Loucy (cell line): Measurements from ENCODE around the gene ALCAM.

Source experiments
- H2AFZ ChIP-seq: fragments of 200-600 bp; sonication (generic); 2 replicates; pipeline ENCODE4 v1.6.0; 2016; ENCODE audit warnings: antibody characterized with exemption, mild to moderate bottlenecking, low read length, moderate library complexity
- H3F3A ChIP-seq: fragments of 200-600 bp; 2 replicates; pipeline ENCODE4 v1.6.0; 2016; ENCODE audit warnings: antibody characterized with exemption, low read depth, mild to moderate bottlenecking
- H3K27me3 ChIP-seq: fragments of 200-600 bp; sonication (generic); 2 replicates; pipeline ENCODE4 v1.6.1; 2014; ENCODE audit warnings: low read length, mild to moderate bottlenecking; ENCODE audit not compliant: insufficient read depth, poor library complexity, severe bottlenecking
- H3K36me3 ChIP-seq: fragments of 200-600 bp; sonication (generic); 2 replicates; pipeline ENCODE4 v1.6.1; 2016; ENCODE audit warnings: low read length; ENCODE audit not compliant: insufficient read depth
- H3K4me1 ChIP-seq: fragments of 200-600 bp; sonication (generic); 2 replicates; pipeline ENCODE4 v1.5.1; 2014; ENCODE audit warnings: low read length, mild to moderate bottlenecking; ENCODE audit not compliant: insufficient read depth, poor library complexity, severe bottlenecking
- H3K4me2 ChIP-seq: fragments of 200-600 bp; sonication (generic); 2 replicates; pipeline ENCODE4 v1.6.0; 2014; ENCODE audit warnings: antibody characterized with exemption, low read length, low read depth, mild to moderate bottlenecking; ENCODE audit not compliant: poor library complexity, severe bottlenecking
- H3K4me3 ChIP-seq: fragments of 200-600 bp; sonication (generic); 2 replicates; pipeline ENCODE4 v1.5.1; 2014; ENCODE audit warnings: low read length, mild to moderate bottlenecking, mixed read lengths; ENCODE audit not compliant: poor library complexity, severe bottlenecking
- H3K79me2 ChIP-seq: fragments of 200-600 bp; sonication (generic); 2 replicates; pipeline ENCODE4 v1.6.1; 2014; ENCODE audit warnings: low read length; ENCODE audit not compliant: insufficient read depth
- H3K9ac ChIP-seq: fragments of 200-600 bp; sonication (generic); 2 replicates; pipeline ENCODE4 v1.6.0; 2014; ENCODE audit warnings: mild to moderate bottlenecking, low read depth, low read length, moderate library complexity; ENCODE audit not compliant: poor library complexity, severe bottlenecking
- H3K9me2 ChIP-seq: fragments of 200-600 bp; sonication (generic); replicated peaks from 2 replicates; pipeline ENCODE4 v1.6.1; 2016; ENCODE audit warnings: low read depth, low read length, mixed read lengths
- H3K9me3 ChIP-seq: fragments of 200-600 bp; sonication (generic); 2 replicates; pipeline ENCODE4 v1.6.1; 2014; ENCODE audit warnings: mild to moderate bottlenecking, antibody characterized with exemption, low read length, low read depth; ENCODE audit not compliant: insufficient read depth
- H4K20me1 ChIP-seq: fragments of 200-600 bp; sonication (generic); 2 replicates; pipeline ENCODE4 v1.6.0; 2014; ENCODE audit warnings: antibody characterized with exemption, low read length, mild to moderate bottlenecking; ENCODE audit not compliant: insufficient read depth, poor library complexity, severe bottlenecking
- EZH2phosphoT487 ChIP-seq: fragments of 200-600 bp; IDR thresholded peaks from 2 replicates; pipeline ENCODE4 v1.6.1; 2018; ENCODE audit warnings: antibody characterized with exemption, mild to moderate bottlenecking, moderate library complexity, borderline replicate concordance
- TF ChIP-seq, protein P1 (sequence below): fragments of 200-600 bp; sonication (generic); conservative IDR thresholded peaks from 2 replicates; pipeline ENCODE4 v1.5.1; 2014; ENCODE audit warnings: mild to moderate bottlenecking, antibody characterized with exemption, low read length

Gene ALCAM

DNA sequence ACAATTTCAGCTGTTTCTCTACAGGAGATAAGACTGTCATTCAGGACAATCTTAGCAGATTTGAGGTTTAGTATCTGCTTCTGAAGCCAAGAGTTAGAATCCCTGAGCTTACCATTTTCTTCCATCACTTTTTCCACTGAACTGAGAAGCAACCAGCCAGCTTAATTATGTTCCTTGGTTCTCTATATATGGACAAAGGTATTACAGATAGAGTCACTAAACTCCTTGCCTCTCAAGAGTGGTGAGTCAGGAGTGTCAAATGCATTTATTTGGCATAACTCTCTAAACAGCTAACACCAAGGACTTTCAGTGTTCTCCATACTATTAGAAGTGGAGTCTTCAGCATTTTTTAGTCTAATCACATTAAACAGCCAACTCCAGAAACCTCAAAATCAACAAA, 239.3 kb downstream of the ALCAM start:
- H3K27me3 ChIP-seq, result no peaks in the 10 kb centered on the region
- H2AFZ ChIP-seq, result no peak overlapping the region
- H3K9me2 ChIP-seq, result no peaks in the 10 kb centered on the region
- no peaks in the 10 kb centered on the region for H3K79me2 ChIP-seq
- H3K9ac ChIP-seq, result no peak overlapping the region
- H3K9me3 ChIP-seq, result no peaks in the 10 kb centered on the region
- H3K4me3 ChIP-seq, result no peak overlapping the region
- H3K4me1 ChIP-seq, result no peaks in the 10 kb centered on the region
- TF ChIP-seq EZH2phosphoT487, result no peak
- TF ChIP-seq, protein P1, sequence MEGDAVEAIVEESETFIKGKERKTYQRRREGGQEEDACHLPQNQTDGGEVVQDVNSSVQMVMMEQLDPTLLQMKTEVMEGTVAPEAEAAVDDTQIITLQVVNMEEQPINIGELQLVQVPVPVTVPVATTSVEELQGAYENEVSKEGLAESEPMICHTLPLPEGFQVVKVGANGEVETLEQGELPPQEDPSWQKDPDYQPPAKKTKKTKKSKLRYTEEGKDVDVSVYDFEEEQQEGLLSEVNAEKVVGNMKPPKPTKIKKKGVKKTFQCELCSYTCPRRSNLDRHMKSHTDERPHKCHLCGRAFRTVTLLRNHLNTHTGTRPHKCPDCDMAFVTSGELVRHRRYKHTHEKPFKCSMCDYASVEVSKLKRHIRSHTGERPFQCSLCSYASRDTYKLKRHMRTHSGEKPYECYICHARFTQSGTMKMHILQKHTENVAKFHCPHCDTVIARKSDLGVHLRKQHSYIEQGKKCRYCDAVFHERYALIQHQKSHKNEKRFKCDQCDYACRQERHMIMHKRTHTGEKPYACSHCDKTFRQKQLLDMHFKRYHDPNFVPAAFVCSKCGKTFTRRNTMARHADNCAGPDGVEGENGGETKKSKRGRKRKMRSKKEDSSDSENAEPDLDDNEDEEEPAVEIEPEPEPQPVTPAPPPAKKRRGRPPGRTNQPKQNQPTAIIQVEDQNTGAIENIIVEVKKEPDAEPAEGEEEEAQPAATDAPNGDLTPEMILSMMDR, result no peak
- H4K20me1 ChIP-seq, result no peaks in the 10 kb centered on the region
- H3F3A ChIP-seq, result no peaks in the 10 kb centered on the region
- no peak overlapping the region for H3K4me2 ChIP-seq
- no peaks in the 10 kb centered on the region for H3K36me3 ChIP-seq

DNA sequence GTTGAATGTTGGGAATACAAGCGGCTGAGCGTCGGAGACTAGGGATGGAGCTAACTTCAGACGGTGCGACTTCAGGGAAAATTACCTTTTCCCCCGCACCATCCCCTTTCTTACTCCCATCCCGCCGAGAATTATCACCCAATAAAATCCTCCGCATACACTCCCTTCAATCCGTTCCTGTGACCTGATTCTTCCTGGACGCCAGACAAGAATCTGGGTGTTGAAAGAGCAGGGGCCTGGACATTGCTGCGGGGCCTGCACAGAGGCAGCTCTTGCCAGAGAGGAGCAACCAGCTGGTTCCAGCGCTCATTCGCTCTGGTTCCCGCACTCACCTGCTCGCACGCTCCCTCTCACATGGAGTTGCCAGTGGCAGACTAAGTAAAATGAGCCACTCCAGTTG, 241.9 kb downstream of the ALCAM start:
- TF ChIP-seq EZH2phosphoT487, result no peak
- TF ChIP-seq, protein P1, result no peak

DNA sequence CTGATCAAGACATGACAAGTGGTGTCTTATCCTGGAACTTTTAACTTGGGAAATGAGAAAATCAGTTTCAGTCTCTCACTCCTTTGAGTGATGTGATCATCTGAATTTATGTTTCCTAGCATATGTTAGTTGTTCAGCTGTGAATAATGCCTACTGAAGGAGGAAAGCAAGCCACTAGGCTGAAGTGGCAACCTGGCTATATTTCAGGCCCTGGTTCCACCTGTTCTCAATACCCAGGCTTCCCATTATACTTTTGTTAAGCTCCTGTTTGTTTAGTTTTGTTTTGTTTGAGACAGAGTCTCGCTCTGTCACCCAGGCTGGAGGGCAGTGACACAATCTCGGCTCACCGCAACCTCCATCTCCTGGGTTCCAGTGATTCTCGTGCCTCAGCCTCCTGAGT, 243.8 kb downstream of the ALCAM start:
- H3K4me3 ChIP-seq, result no peak overlapping the region
- no peak for TF ChIP-seq EZH2phosphoT487
- TF ChIP-seq, protein P1, result no peak

More for the DNA sequence above, 241.9 kb downstream of the ALCAM start:
- no peak overlapping the region for H3K9ac ChIP-seq
- no peaks in the 10 kb centered on the region for H3K79me2 ChIP-seq
- H3K36me3 ChIP-seq, result no peaks in the 10 kb centered on the region
- no peaks in the 10 kb centered on the region for H3F3A ChIP-seq
- no peaks in the 10 kb centered on the region for H3K9me3 ChIP-seq
- no peaks in the 10 kb centered on the region for H3K27me3 ChIP-seq
- H4K20me1 ChIP-seq, result no peaks in the 10 kb centered on the region
- no peak overlapping the region for H2AFZ ChIP-seq
- H3K4me3 ChIP-seq, result no peak overlapping the region
- H3K4me1 ChIP-seq, result no peaks in the 10 kb centered on the region
- no peak overlapping the region for H3K4me2 ChIP-seq
- H3K9me2 ChIP-seq, result no peaks in the 10 kb centered on the region

More for the DNA sequence above, 243.8 kb downstream of the ALCAM start:
- H3K36me3 ChIP-seq, result no peaks in the 10 kb centered on the region
- H3F3A ChIP-seq, result no peaks in the 10 kb centered on the region
- no peaks in the 10 kb centered on the region for H4K20me1 ChIP-seq
- no peaks in the 10 kb centered on the region for H3K9me2 ChIP-seq
- no peak overlapping the region for H2AFZ ChIP-seq
- no peaks in the 10 kb centered on the region for H3K9me3 ChIP-seq
- no peak overlapping the region for H3K9ac ChIP-seq
- H3K79me2 ChIP-seq, result no peaks in the 10 kb centered on the region
- no peaks in the 10 kb centered on the region for H3K4me1 ChIP-seq
- H3K27me3 ChIP-seq, result no peaks in the 10 kb centered on the region
- H3K4me2 ChIP-seq, result no peak overlapping the region
